Endodermal cell (in vitro differentiated cells): ENCODE data around the gene SFMBT2. TPM values are rescaled to one million over a fixed set of nuclear protein-coding genes. Genes with fewer than 3 reads are reported as not detected.

ENCODE experiments used
- DNase-seq: peaks from one replicate; pipeline ENCODE4 v3.0.0-alpha.2; 2017
- H3K27ac ChIP-seq: 2 replicates; pipeline ENCODE4 v1.5.1; 2013; ENCODE audit warnings: mild to moderate bottlenecking, low read depth, low read length, moderate library complexity
- H3K27me3 ChIP-seq: 2 replicates; pipeline ENCODE4 v1.6.1; 2013; ENCODE audit warnings: mild to moderate bottlenecking, low read length, moderate library complexity; ENCODE audit not compliant: insufficient read depth, control insufficient read depth, poor library complexity, severe bottlenecking
- H3K36me3 ChIP-seq: 2 replicates; pipeline ENCODE4 v1.7.0; 2013; ENCODE audit warnings: mild to moderate bottlenecking, low read length, moderate library complexity; ENCODE audit not compliant: control insufficient read depth, insufficient read depth
- H3K4me1 ChIP-seq: one replicate; pipeline ENCODE4 v1.7.0; 2013; ENCODE audit warnings: low read length; ENCODE audit not compliant: control insufficient read depth, insufficient read depth
- H3K4me3 ChIP-seq: 2 replicates; pipeline ENCODE4 v1.5.1; 2013; ENCODE audit warnings: mild to moderate bottlenecking, low read length, moderate library complexity
- H3K9ac ChIP-seq: 2 replicates; pipeline ENCODE4 v1.6.1; 2013; ENCODE audit warnings: mild to moderate bottlenecking, low read length, moderate library complexity; ENCODE audit not compliant: poor library complexity, severe bottlenecking; ENCODE audit errors: extremely low read depth
- H3K9me3 ChIP-seq: 2 replicates; pipeline ENCODE4 v1.6.1; 2013; ENCODE audit warnings: mild to moderate bottlenecking, low read length, moderate library complexity; ENCODE audit not compliant: control insufficient read depth
- H3K27ac Mint-ChIP-seq: 2 replicates; pipeline ENCODE4 v1.8.0; 2020; ENCODE audit warnings: mixed read lengths
- H3K27me3 Mint-ChIP-seq: 2 replicates; pipeline ENCODE4 v1.8.0; 2021; ENCODE audit warnings: mild to moderate bottlenecking, mixed read lengths; ENCODE audit not compliant: insufficient read depth
- H3K36me3 Mint-ChIP-seq: 2 replicates; pipeline ENCODE4 v1.8.0; 2020; ENCODE audit warnings: low read depth, mixed read lengths
- H3K4me1 Mint-ChIP-seq: 2 replicates; pipeline ENCODE4 v1.8.0; 2020; ENCODE audit warnings: mixed read lengths
- H3K4me3 Mint-ChIP-seq: 2 replicates; pipeline ENCODE4 v1.8.0; 2020; ENCODE audit warnings: mild to moderate bottlenecking, moderate library complexity, mixed read lengths
- H3K9me3 Mint-ChIP-seq: 2 replicates; pipeline ENCODE4 v1.8.0; 2020; ENCODE audit warnings: mild to moderate bottlenecking, mixed read lengths
- CTCF ChIP-seq: fragments of 200-600 bp; sonication (generic); conservative IDR thresholded peaks from 2 replicates; pipeline ENCODE4 v1.5.0; 2021; ENCODE audit warnings: antibody characterized with exemption, mild to moderate bottlenecking
- WGBS, 2 experiments: methylation state at CpG; one replicate each; pipeline versions ENCODE4 v1.1.5 to v1.1.7; 2013; ENCODE audit warnings: missing lambda C conversion rate in 2 of 2, mixed read lengths in 1 of 2; ENCODE audit not compliant: insufficient coverage in 1 of 2, insufficient read length in 1 of 2; 5-methylcytosine and 5-hydroxymethylcytosine counted together
- long read RNA-seq, 4 experiments: library from polyadenylated mRNA in 2 of 4; library from RNA in 1 of 4; library from capped mRNA in 1 of 4; stranded (forward) in 3 of 4; unstranded in 1 of 4; transcript quantifications; one replicate each; pipeline ENCODE4 v2.0.0, GENCODE V29; 2020 to 2021; ENCODE audit warnings: inconsistent platforms in 1 of 4
- polyA plus RNA-seq, 2 experiments: library from polyadenylated mRNA; stranded (reverse); fragments of 50-300 nt; gene quantifications; one replicate each; pipeline ENCODE4 v1.2.3, GENCODE V29; 2013
- total RNA-seq, 2 donors: library from RNA; stranded (reverse); fragmentation: NEBNext Ultra II Directional in 1 of 2; extraction: Animal tissue kit (Norgen Biotek cat#: 25700) in 1 of 2; gene quantifications; 2 replicates in 1 of 2; 3 replicates in 1 of 2; pipeline ENCODE4 v1.2.1, GENCODE V29; 2021

SFMBT2 gene
- total RNA-seq: 1 to 10 TPM; 3.9 to 5.3 TPM
- 3.0 TPM for polyA plus RNA-seq (2013, experiment 1 of 2)
- 2.6 TPM for polyA plus RNA-seq (2013, experiment 2 of 2)
- long read RNA-seq, experiment 1, partial matches to known transcripts: 0 of 1 reads
- long read RNA-seq, experiment 1, other reads (novel, unspliced or antisense): 1 of 1 reads
- long read RNA-seq, experiment 2, partial matches to known transcripts: 0 of 1 reads
- long read RNA-seq, experiment 2, other reads (novel, unspliced or antisense): 1 of 1 reads
- long read RNA-seq, experiment 3, partial matches to known transcripts: 0 of 3 reads
- long read RNA-seq, experiment 3, other reads (novel, unspliced or antisense): 3 of 3 reads
- long read RNA-seq, experiment 4: 0 reads

- WGBS, 2 experiments: 1 to 2% methylated on average over 18 to 57 of the region's 66 CpGs
- H3K36me3 ChIP-seq: no peaks in the 10 kb centered on the region
- Mint-ChIP-seq H3K27ac (no peak within 1 kb of the TSS), H3K4me1 (peaks cover 29% of the 10 kb centered on the region), H3K4me3 (peak within 1 kb of the TSS; percentile 76), H3K36me3 (no peaks in the 10 kb centered on the region), H3K27me3 (peaks cover 91% of the 10 kb centered on the region), H3K9me3 (no peaks in the 10 kb centered on the region)
- no peaks in the 10 kb centered on the region for H3K9me3 ChIP-seq
- H3K9ac ChIP-seq: peak within 1 kb of the TSS; percentile 17
- DNase-seq: peak; percentile 88
- peak; percentile 12 for TF ChIP-seq CTCF
- H3K4me3 ChIP-seq: peak within 1 kb of the TSS; percentile 94
- peaks cover 91% of the 10 kb centered on the region for H3K27me3 ChIP-seq
- no peak within 1 kb of the TSS for H3K27ac ChIP-seq
- H3K4me1 ChIP-seq: no peaks in the 10 kb centered on the region
Observed at GRCh38 chr10:7410862-7411670, at the start of gene SFMBT2. Gene SFMBT2, minus strand, starts transcription at chr10:7411034. Its CDS starts 29,136 bp downstream, at chr10:7381898.

GRCh38 chr10:7460006-7460405 is 49.2 kb upstream of the SFMBT2 start:
- no peak for TF ChIP-seq CTCF
- no peaks in the 10 kb centered on the region for H3K27me3 ChIP-seq
- H3K27ac ChIP-seq: no peak overlapping the region
- H3K4me3 ChIP-seq: no peak overlapping the region
- H3K4me3 Mint-ChIP-seq: no peak overlapping the region
- no peaks in the 10 kb centered on the region for H3K36me3 Mint-ChIP-seq
- no peak for DNase-seq
- H3K9me3 ChIP-seq: no peaks in the 10 kb centered on the region
- H3K4me1 Mint-ChIP-seq: peaks cover 15% of the 10 kb centered on the region
- 84 to 91% methylated on average over 4 to 6 of the region's 6 CpGs for WGBS, 2 experiments
- no peaks in the 10 kb centered on the region for H3K9me3 Mint-ChIP-seq
- peaks cover 12% of the 10 kb centered on the region for H3K4me1 ChIP-seq
- H3K27ac Mint-ChIP-seq: no peak overlapping the region
- no peak overlapping the region for H3K9ac ChIP-seq
- H3K27me3 Mint-ChIP-seq: peaks cover 15% of the 10 kb centered on the region
- no peaks in the 10 kb centered on the region for H3K36me3 ChIP-seq

- Histone ChIP-seq H3K9me3 (no peaks in the 10 kb centered on the region), H3K36me3 (no peaks in the 10 kb centered on the region), H3K27ac (no peak overlapping the region), H3K4me3 (no peak overlapping the region), H3K9ac (no peak overlapping the region), H3K27me3 (no peaks in the 10 kb centered on the region), H3K4me1 (peaks cover 12% of the 10 kb centered on the region)
- H3K4me1 Mint-ChIP-seq: peaks cover 15% of the 10 kb centered on the region
- WGBS, 2 experiments: 50 to 65% methylated on average over 1 to 2 of the region's 2 CpGs
- no peak overlapping the region for H3K4me3 Mint-ChIP-seq
- no peak for TF ChIP-seq CTCF
- H3K27me3 Mint-ChIP-seq: peaks cover 5% of the 10 kb centered on the region
- H3K36me3 Mint-ChIP-seq: no peaks in the 10 kb centered on the region
- peaks cover 2% of the 10 kb centered on the region for H3K9me3 Mint-ChIP-seq
- no peak overlapping the region for H3K27ac Mint-ChIP-seq
- DNase-seq: no peak
Observed at GRCh38 chr10:7458556-7458955, 47.7 kb upstream of the SFMBT2 start.
